ENCODE measurements around the gene CHID1. TPM values are rescaled to one million over a fixed set of nuclear protein-coding genes. Genes with fewer than 3 reads are reported as not detected.

CHID1 gene
- total RNA-seq, 1 experiment from 2014 or later = 43.4 TPM

- no peak for DNase-seq (ENCODE audit: low read depth)
These were observed 494 bp downstream of the CHID1 start for GRCh38 chr11:910044-910588.

- no peak for DNase-seq (ENCODE audit: low read depth)
These were observed 1.2 kb downstream of the CHID1 start for GRCh38 chr11:909406-909805.

GRCh38 chr11:908273-908672 lies 2.3 kb downstream of the CHID1 start:
- no peak for DNase-seq (ENCODE audit: low read depth)

GRCh38 chr11:907668-908067 lies 2.9 kb downstream of the CHID1 start:
- DNase-seq (ENCODE audit: low read depth) = no peak

- no peak for DNase-seq (ENCODE audit: low read depth)
These were observed 4.7 kb downstream of the CHID1 start for GRCh38 chr11:905952-906351.

GRCh38 chr11:904380-904779 lies 6.2 kb downstream of the CHID1 start:
- DNase-seq (ENCODE audit: low read depth) = no peak

- no peak for DNase-seq (ENCODE audit: low read depth)
These were observed 9.1 kb downstream of the CHID1 start for GRCh38 chr11:901452-902061.

- DNase-seq (ENCODE audit: low read depth) = no peak
These were observed 10.1 kb downstream of the CHID1 start for GRCh38 chr11:900545-900944.

GRCh38 chr11:899724-900123 lies 10.9 kb downstream of the CHID1 start:
- DNase-seq (ENCODE audit: low read depth) = no peak

- peak; percentile 29 for DNase-seq (ENCODE audit: low read depth)
These were observed 11.9 kb downstream of the CHID1 start for GRCh38 chr11:898540-899190.

GRCh38 chr11:898143-898511 lies 12.5 kb downstream of the CHID1 start:
- DNase-seq (ENCODE audit: low read depth) = peak; percentile 33

GRCh38 chr11:897253-898142 lies 13.1 kb downstream of the CHID1 start:
- no peak for DNase-seq (ENCODE audit: low read depth)

GRCh38 chr11:895331-896110 lies 15.1 kb downstream of the CHID1 start:
- no peak for DNase-seq (ENCODE audit: low read depth)

- no peak for DNase-seq (ENCODE audit: low read depth)
These were observed 15.9 kb downstream of the CHID1 start for GRCh38 chr11:894575-895201.

GRCh38 chr11:893008-893654 lies 17.5 kb downstream of the CHID1 start:
- no peak for DNase-seq (ENCODE audit: low read depth)

- no peak for DNase-seq (ENCODE audit: low read depth)
These were observed 19.6 kb downstream of the CHID1 start for GRCh38 chr11:890794-891540.

- DNase-seq (ENCODE audit: low read depth) = no peak
These were observed 20.7 kb downstream of the CHID1 start for GRCh38 chr11:889687-890475.

GRCh38 chr11:889257-889656 lies 21.4 kb downstream of the CHID1 start:
- DNase-seq (ENCODE audit: low read depth) = no peak
